IMR-90 (cell line): ENCODE data around the gene VIT. TPM values are rescaled to one million over a fixed set of nuclear protein-coding genes. Genes with fewer than 3 reads are reported as not detected.
A peak's percentile ranks its signal among the peaks of the same experiment; 100 is the strongest.

Experiments
- ATAC-seq: fragments of 200-7000 bp; cut with Tn5 transposase; 2 replicates; pipeline ENCODE4 v1.9.1; 2020; ENCODE audit warnings: low read depth, mild to moderate bottlenecking, moderate library complexity
- BruUV-seq: library from RNA; stranded (reverse); fragments of 400-500 nt; replicated peaks from 2 replicates; lab custom pipeline; 2021; lab: Mats Ljungman, UMichigan
- CTCF ChIA-PET: fragments of 300-600 bp; formaldehyde crosslinking; extraction: SDS; loops from one replicate; lab custom pipeline; 2021; ENCODE audit warnings: antibody characterized with exemption; lab: Yijun Ruan, JAX
- POLR2A ChIA-PET: fragments of 300-600 bp; sonication (Branson Sonifier 250); formaldehyde crosslinking; loops from one replicate; lab custom pipeline; 2022; ENCODE audit warnings: antibody characterized with exemption; ENCODE audit not compliant: unreplicated experiment; lab: Charles Lee
- DNase-seq: peaks from one replicate; pipeline ENCODE4 v3.0.0; 2013
- H2AFZ ChIP-seq: replicated peaks from 2 replicates; pipeline ENCODE3; 2013; ENCODE audit warnings: low read length, mild to moderate bottlenecking; ENCODE audit not compliant: poor library complexity
- H2AK5ac ChIP-seq: 2 replicates; pipeline ENCODE4 v1.6.1; 2013; ENCODE audit warnings: low read depth, low read length, inconsistent platforms
- H2AK9ac ChIP-seq: replicated peaks from 2 replicates; pipeline ENCODE3; 2013; ENCODE audit warnings: mild to moderate bottlenecking, low read depth, low read length, moderate library complexity; ENCODE audit not compliant: poor library complexity
- H2BK120ac ChIP-seq: 2 replicates; pipeline ENCODE4 v1.6.1; 2013; ENCODE audit warnings: low read depth, low read length, inconsistent platforms
- H2BK15ac ChIP-seq: 3 replicates; pipeline ENCODE4 v1.6.1; 2013; ENCODE audit warnings: low read depth, low read length, inconsistent platforms
- H2BK20ac ChIP-seq: 2 replicates; pipeline ENCODE4 v1.6.1; 2013; ENCODE audit warnings: low read depth, mild to moderate bottlenecking, inconsistent platforms, low read length, moderate library complexity
- H2BK5ac ChIP-seq: 2 replicates; pipeline ENCODE4 v1.6.1; 2013; ENCODE audit warnings: mild to moderate bottlenecking, low read depth, low read length, inconsistent platforms; ENCODE audit not compliant: poor library complexity, severe bottlenecking
- H3K14ac ChIP-seq: replicated peaks from 2 replicates; pipeline ENCODE4 v1.6.1; 2013; ENCODE audit warnings: low read depth, low read length, inconsistent platforms
- H3K18ac ChIP-seq: 2 replicates; pipeline ENCODE4 v1.6.1; 2013; ENCODE audit warnings: low read depth, low read length, control low read depth
- H3K23ac ChIP-seq: 2 replicates; pipeline ENCODE4 v1.6.1; 2013; ENCODE audit warnings: low read depth, low read length, inconsistent platforms
- H3K27ac ChIP-seq: 2 replicates; pipeline ENCODE4 v1.5.1; 2013; ENCODE audit warnings: mild to moderate bottlenecking, control low read depth, low read length; ENCODE audit not compliant: insufficient read depth
- H3K27me3 ChIP-seq: 2 replicates; pipeline ENCODE4 v1.6.1; 2013; ENCODE audit warnings: low read length; ENCODE audit not compliant: control insufficient read depth, insufficient read depth
- H3K36me3 ChIP-seq: 2 replicates; pipeline ENCODE4 v1.6.1; 2013; ENCODE audit warnings: low read length, mixed read lengths; ENCODE audit not compliant: control insufficient read depth, insufficient read depth
- H3K4ac ChIP-seq: 2 replicates; pipeline ENCODE4 v1.6.1; 2013; ENCODE audit warnings: low read depth, low read length, inconsistent platforms
- H3K4me1 ChIP-seq: 2 replicates; pipeline ENCODE4 v1.6.1; 2013; ENCODE audit warnings: low read length, mixed read lengths; ENCODE audit not compliant: control insufficient read depth, insufficient read depth
- H3K4me2 ChIP-seq: 2 replicates; pipeline ENCODE4 v1.6.1; 2013; ENCODE audit warnings: low read depth, mild to moderate bottlenecking, control low read depth, low read length, moderate library complexity
- H3K4me3 ChIP-seq: 2 replicates; pipeline ENCODE4 v1.5.1; 2013; ENCODE audit warnings: low read depth, mild to moderate bottlenecking, control low read depth, low read length, moderate library complexity; ENCODE audit not compliant: insufficient read depth
- H3K56ac ChIP-seq: 2 replicates; pipeline ENCODE4 v1.6.1; 2013; ENCODE audit warnings: low read length, inconsistent platforms; ENCODE audit not compliant: insufficient read depth; ENCODE audit errors: extremely low read depth
- H3K79me1 ChIP-seq, 2 experiments: 2 replicates each; pipeline ENCODE4 v1.6.1; 2013; ENCODE audit warnings: low read length in 2 of 2, inconsistent platforms in 1 of 2, low read depth in 1 of 2
- H3K9ac ChIP-seq: 2 replicates; pipeline ENCODE4 v1.6.1; 2013; ENCODE audit warnings: low read depth, low read length, control low read depth
- H3K9me1 ChIP-seq: 2 replicates; pipeline ENCODE4 v1.6.1; 2013; ENCODE audit warnings: low read length, inconsistent platforms; ENCODE audit not compliant: insufficient read depth
- H3K9me3 ChIP-seq: 2 replicates; pipeline ENCODE4 v1.6.1; 2013; ENCODE audit warnings: low read length; ENCODE audit not compliant: control insufficient read depth, insufficient read depth
- H4K20me1 ChIP-seq: 2 replicates; pipeline ENCODE4 v1.6.1; 2013; ENCODE audit warnings: low read length, inconsistent platforms; ENCODE audit not compliant: insufficient read depth
- H4K5ac ChIP-seq: 2 replicates; pipeline ENCODE4 v1.6.1; 2013; ENCODE audit warnings: mild to moderate bottlenecking, low read depth, low read length, control low read depth
- H4K8ac ChIP-seq, 2 experiments: 2 replicates each; pipeline ENCODE4 v1.6.1; 2013; ENCODE audit warnings: low read depth in 2 of 2, low read length in 2 of 2, control low read depth in 1 of 2, inconsistent platforms in 1 of 2
- H4K91ac ChIP-seq: 2 replicates; pipeline ENCODE4 v1.6.1; 2013; ENCODE audit warnings: low read depth, low read length, inconsistent platforms; ENCODE audit not compliant: insufficient read depth
- BHLHE40 ChIP-seq: fragments of 150-350 bp; IDR thresholded peaks from 2 replicates; pipeline ENCODE4 v1.6.1; 2016; ENCODE audit warnings: mild to moderate bottlenecking, low read depth, low read length
- CEBPB ChIP-seq: IDR thresholded peaks from 2 replicates; pipeline ENCODE4 v1.6.1; 2012; ENCODE audit warnings: low read depth, low read length, improper control_type of control experiment
- CHD1 ChIP-seq: IDR thresholded peaks from 2 replicates; pipeline ENCODE4 v1.6.1; 2012; ENCODE audit warnings: low read depth, low read length, improper control_type of control experiment
- FOS ChIP-seq: fragments of 150-350 bp; IDR thresholded peaks from 2 replicates; pipeline ENCODE4 v1.6.1; 2016; ENCODE audit warnings: low read depth, low read length
- MAFK ChIP-seq: IDR thresholded peaks from 2 replicates; pipeline ENCODE4 v1.6.1; 2012; ENCODE audit warnings: low read depth, low read length, improper control_type of control experiment
- MAZ ChIP-seq: IDR thresholded peaks from 2 replicates; pipeline ENCODE4 v1.6.1; 2012; ENCODE audit warnings: low read depth, mild to moderate bottlenecking, low read length, improper control_type of control experiment, moderate library complexity, borderline replicate concordance
- MXI1 ChIP-seq: IDR thresholded peaks from 2 replicates; pipeline ENCODE4 v1.6.1; 2012; ENCODE audit warnings: low read depth, mild to moderate bottlenecking, low read length, moderate library complexity, borderline replicate concordance
- NFE2L2 ChIP-seq: fragments of 150-350 bp; IDR thresholded peaks from 2 replicates; pipeline ENCODE4 v1.6.1; 2016; ENCODE audit warnings: low read depth, mild to moderate bottlenecking, low read length
- POLR2A ChIP-seq: IDR thresholded peaks from 2 replicates; pipeline ENCODE4 v1.6.1; 2012; ENCODE audit warnings: mild to moderate bottlenecking, low read depth, low read length
- RCOR1 ChIP-seq: IDR thresholded peaks from 2 replicates; pipeline ENCODE4 v1.6.1; 2012; ENCODE audit warnings: mild to moderate bottlenecking, low read length, improper control_type of control experiment; ENCODE audit not compliant: insufficient replicate concordance
- RFX5 ChIP-seq: IDR thresholded peaks from 2 replicates; pipeline ENCODE4 v1.8.0; 2012; ENCODE audit warnings: low read depth, mild to moderate bottlenecking, low read length, moderate library complexity
- SMC3 ChIP-seq: fragments of 150-350 bp; IDR thresholded peaks from 2 replicates; pipeline ENCODE4 v1.6.1; 2016; ENCODE audit warnings: low read depth, mild to moderate bottlenecking, antibody characterized with exemption, low read length, moderate library complexity
- WGBS, 2 experiments: methylation state at CpG; one replicate each; pipeline versions ENCODE4 v1.1.5 to v1.1.7; 2013; ENCODE audit warnings: missing lambda C conversion rate in 2 of 2; ENCODE audit not compliant: insufficient read length in 1 of 2; ENCODE audit errors: extremely low coverage in 2 of 2; 5-methylcytosine and 5-hydroxymethylcytosine counted together
- dilution Hi-C: fragments of 300-500 bp; cut with HindIII; formaldehyde crosslinking; loops from one replicate; pipeline ENCODE4 v1.14.3; 2018; ENCODE audit warnings: low sequenced_read_pairs; ENCODE audit not compliant: unreplicated experiment
- in situ Hi-C: fragments of 300-500 bp; cut with MboI; formaldehyde crosslinking; loops from 3 replicates; pipeline ENCODE4 v1.14.3; 2019; ENCODE audit warnings: low sequenced_read_pairs, inconsistent platforms, mixed read lengths
- intact Hi-C: fragments of 100-400 bp; cut with micrococcal nuclease; formaldehyde crosslinking; loops from 2 replicates; pipeline ENCODE4 v1.10.0; 2022
- polyA plus RNA-seq, 3 experiments: library from polyadenylated mRNA; depleted of rRNA; stranded (reverse); fragments of >200 nt; gene quantifications; 2 replicates each; pipeline ENCODE4 v1.2.3, GENCODE V29; 2012; ENCODE audit warnings: low replicate concordance in 1 of 3
- total RNA-seq: library from RNA; depleted of rRNA; stranded (reverse); fragments of >200 nt; gene quantifications from 2 replicates; pipeline ENCODE4 v1.2.3, GENCODE V29; 2012
- TF ChIP-seq, protein P1 (sequence below): fragments of 150-350 bp; IDR thresholded peaks from 2 replicates; pipeline ENCODE4 v1.6.1; 2017; ENCODE audit warnings: mild to moderate bottlenecking, antibody characterized with exemption, low read length, low read depth
- TF ChIP-seq, protein P2 (sequence below): fragments of 150-350 bp; IDR thresholded peaks from 2 replicates; pipeline ENCODE4 v1.6.1; 2016; ENCODE audit warnings: low read depth, mild to moderate bottlenecking, low read length, moderate library complexity, borderline replicate concordance
- TF ChIP-seq, protein P3 (sequence below): conservative IDR thresholded peaks from 2 replicates; pipeline ENCODE4 v1.5.1; 2012; ENCODE audit warnings: mild to moderate bottlenecking, low read depth, low read length, improper control_type of control experiment

The VIT gene
- total and polyA plus RNA-seq, 2 of the 4 experiments (the other 2 are of a cell fraction), result under 0.01 TPM; not detected in 1

DNA sequence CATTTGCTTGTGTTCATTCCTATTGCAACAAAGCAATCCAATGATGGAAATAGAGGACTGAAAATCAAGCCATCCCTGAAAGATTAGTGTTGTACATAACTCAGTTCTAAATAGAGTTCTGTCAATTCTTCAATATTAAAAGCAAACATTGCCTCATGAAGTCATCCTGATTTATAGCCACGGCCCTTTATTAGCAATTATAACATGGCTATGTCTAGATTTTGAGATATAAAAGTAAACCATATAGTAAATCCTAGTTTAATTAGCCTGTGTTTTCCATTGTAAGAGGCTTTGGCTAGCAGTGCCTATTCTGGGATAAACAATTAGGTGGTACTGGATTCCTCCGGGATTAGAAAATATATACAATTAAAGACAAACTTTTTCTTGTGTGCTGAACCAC is 33.2 kb upstream of the VIT start:
- no peak overlapping the region for H2AFZ ChIP-seq

More for the DNA sequence above, 33.2 kb upstream of the VIT start:
- Histone ChIP-seq H3K4me2 (no peak overlapping the region), H3K9me1 (peaks cover 3% of the 10 kb centered on the region; the same call in 1 of the 2 replicates), H4K91ac (no peak overlapping the region), H2BK15ac (no peak overlapping the region), H3K27me3 (no peaks in the 10 kb centered on the region), H4K8ac (no peak overlapping the region), H3K4me3 (no peak overlapping the region), H3K79me1 (no peaks in the 10 kb centered on the region; a peak in 1 of 4 replicates), H2AK5ac (no peak overlapping the region; the same call in 1 of the 2 replicates), H3K9ac (no peak overlapping the region), H4K20me1 (no peaks in the 10 kb centered on the region), H2BK20ac (no peak overlapping the region), H3K18ac (peak overlapping the region; percentile 23; the same call in 1 of the 2 replicates), H3K4me1 (peaks cover 9% of the 10 kb centered on the region), H2BK5ac (no peak overlapping the region), H3K56ac (no peak overlapping the region), H2BK120ac (no peak overlapping the region), H2AK9ac (no peak overlapping the region), H3K27ac (no peak overlapping the region), H3K4ac (no peak overlapping the region), H3K14ac (no peak overlapping the region), H3K23ac (no peak overlapping the region), H3K36me3 (no peaks in the 10 kb centered on the region), H3K9me3 (no peaks in the 10 kb centered on the region), H4K5ac (no peak overlapping the region)
- DNase-seq (no peak), ATAC-seq (no peak)
- dilution Hi-C loops, result no loop called here
- in situ Hi-C loops, result loop anchor here (10.0 kb wide), 1 partner anchor 108 kb away; no protein-coding TSS in a partner anchor
- CTCF ChIA-PET, result interaction anchor here (1.5 to 2.6 kb wide), 3 partner anchors 9 to 309 kb away, joined by 3 to 7 read pairs (median 5); partner anchors contain the start of gene CRIM1
- WGBS, 2 experiments, result no CpG with 5 or more reads among the region's 2 CpGs
- intact Hi-C loops, result loop anchor here (5.0 kb wide), 2 partner anchors 116 to 131 kb away; no protein-coding TSS in a partner anchor
- POLR2A ChIA-PET, result no interaction called here
- TF ChIP-seq CHD1, result no peak
- no peak for TF ChIP-seq MXI1
- TF ChIP-seq, protein P1, sequence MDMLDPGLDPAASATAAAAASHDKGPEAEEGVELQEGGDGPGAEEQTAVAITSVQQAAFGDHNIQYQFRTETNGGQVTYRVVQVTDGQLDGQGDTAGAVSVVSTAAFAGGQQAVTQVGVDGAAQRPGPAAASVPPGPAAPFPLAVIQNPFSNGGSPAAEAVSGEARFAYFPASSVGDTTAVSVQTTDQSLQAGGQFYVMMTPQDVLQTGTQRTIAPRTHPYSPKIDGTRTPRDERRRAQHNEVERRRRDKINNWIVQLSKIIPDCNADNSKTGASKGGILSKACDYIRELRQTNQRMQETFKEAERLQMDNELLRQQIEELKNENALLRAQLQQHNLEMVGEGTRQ, result no peak
- TF ChIP-seq, protein P2, sequence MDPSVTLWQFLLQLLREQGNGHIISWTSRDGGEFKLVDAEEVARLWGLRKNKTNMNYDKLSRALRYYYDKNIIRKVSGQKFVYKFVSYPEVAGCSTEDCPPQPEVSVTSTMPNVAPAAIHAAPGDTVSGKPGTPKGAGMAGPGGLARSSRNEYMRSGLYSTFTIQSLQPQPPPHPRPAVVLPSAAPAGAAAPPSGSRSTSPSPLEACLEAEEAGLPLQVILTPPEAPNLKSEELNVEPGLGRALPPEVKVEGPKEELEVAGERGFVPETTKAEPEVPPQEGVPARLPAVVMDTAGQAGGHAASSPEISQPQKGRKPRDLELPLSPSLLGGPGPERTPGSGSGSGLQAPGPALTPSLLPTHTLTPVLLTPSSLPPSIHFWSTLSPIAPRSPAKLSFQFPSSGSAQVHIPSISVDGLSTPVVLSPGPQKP, result no peak
- no peak for TF ChIP-seq RCOR1
- TF ChIP-seq BHLHE40, result no peak
- TF ChIP-seq RFX5, result no peak
- TF ChIP-seq POLR2A, result no peak
- no peak for TF ChIP-seq MAFK
- TF ChIP-seq NFE2L2, result no peak
- TF ChIP-seq, protein P3, sequence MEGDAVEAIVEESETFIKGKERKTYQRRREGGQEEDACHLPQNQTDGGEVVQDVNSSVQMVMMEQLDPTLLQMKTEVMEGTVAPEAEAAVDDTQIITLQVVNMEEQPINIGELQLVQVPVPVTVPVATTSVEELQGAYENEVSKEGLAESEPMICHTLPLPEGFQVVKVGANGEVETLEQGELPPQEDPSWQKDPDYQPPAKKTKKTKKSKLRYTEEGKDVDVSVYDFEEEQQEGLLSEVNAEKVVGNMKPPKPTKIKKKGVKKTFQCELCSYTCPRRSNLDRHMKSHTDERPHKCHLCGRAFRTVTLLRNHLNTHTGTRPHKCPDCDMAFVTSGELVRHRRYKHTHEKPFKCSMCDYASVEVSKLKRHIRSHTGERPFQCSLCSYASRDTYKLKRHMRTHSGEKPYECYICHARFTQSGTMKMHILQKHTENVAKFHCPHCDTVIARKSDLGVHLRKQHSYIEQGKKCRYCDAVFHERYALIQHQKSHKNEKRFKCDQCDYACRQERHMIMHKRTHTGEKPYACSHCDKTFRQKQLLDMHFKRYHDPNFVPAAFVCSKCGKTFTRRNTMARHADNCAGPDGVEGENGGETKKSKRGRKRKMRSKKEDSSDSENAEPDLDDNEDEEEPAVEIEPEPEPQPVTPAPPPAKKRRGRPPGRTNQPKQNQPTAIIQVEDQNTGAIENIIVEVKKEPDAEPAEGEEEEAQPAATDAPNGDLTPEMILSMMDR, result no peak
- TF ChIP-seq SMC3, result no peak
- TF ChIP-seq FOS, result no peak
- TF ChIP-seq MAZ, result no peak
- no peak for TF ChIP-seq CEBPB
- no TSS peak for BruUV-seq
